ENCODE results near the gene HIPK2. TPM values are rescaled to one million over a fixed set of nuclear protein-coding genes. Genes with fewer than 3 reads are reported as not detected.

HIPK2 gene
- total RNA-seq, 1 experiment from 2014 or later, result 0.17 TPM

DNA sequence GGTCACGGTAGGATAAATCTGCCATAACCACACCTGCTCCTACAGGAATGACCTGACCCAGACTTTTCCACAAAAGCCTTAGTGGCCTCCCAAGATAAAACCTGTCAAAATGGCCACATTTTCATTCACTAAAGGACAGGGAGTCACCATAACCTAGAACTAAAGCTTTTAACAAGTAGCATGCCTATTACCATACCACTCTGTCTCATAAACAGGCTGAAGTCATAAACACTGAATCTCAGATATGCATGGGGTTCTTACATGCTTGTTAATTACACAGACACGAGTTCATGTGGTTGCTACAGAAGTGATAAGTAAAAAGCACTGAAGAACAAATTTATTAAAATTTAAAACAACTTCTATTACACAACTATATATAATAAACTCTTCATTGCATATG, 56.0 kb downstream of the HIPK2 start:
- in situ Hi-C loops (cut with HindIII; ENCODE audit: low sequenced_read_pairs), result no loop called here
- no peak for DNase-seq (ENCODE audit: low spot score)

DNA sequence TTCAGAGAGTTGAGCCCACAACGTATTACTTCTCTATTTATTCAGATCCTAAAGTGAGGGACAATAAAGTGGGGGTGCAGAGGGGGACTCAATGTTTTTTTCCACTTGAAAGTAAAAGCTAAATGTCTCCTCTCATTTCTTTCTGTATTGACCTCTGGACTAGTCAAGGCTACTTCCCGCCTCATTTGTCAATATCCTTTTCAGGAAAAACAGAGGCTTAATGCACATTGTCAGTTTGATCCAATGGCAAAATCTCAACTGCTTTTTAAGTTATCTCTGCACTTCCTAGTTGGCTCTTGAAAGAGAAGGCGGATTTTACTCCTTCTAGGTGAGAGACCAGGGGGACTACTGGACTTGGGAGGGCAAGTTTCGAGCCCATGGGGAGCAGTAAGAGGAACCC, 56.4 kb downstream of the HIPK2 start:
- in situ Hi-C loops (cut with HindIII; ENCODE audit: low sequenced_read_pairs), result no loop called here
- DNase-seq (ENCODE audit: low spot score), result no peak

DNA sequence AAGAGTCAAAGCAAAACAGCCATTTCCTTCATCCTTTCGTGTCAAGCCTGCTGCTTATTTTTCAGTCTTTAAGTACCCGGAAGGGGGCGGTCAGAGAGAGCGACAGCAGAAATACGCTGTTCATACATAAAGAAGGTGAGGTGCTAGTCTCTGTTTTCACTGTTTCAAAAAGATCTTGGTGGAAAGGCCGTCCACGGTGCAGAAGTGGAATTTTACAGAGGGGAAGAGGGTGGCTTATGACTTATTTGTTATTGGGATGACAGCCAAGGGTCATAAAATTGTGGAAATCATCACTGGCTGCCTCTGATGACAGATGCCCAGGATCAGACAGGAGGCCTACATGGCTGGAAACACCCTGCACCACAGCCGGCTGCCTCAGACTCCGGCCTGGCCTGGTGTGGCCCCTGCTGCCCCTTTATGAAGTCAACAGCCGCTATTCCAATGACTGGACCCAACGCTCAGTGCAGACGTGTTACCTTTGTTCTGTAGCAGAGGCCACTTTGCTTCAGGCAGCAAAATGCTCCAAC, 57.0 kb downstream of the HIPK2 start:
- in situ Hi-C loops (cut with HindIII; ENCODE audit: low sequenced_read_pairs), result no loop called here
- no peak for DNase-seq (ENCODE audit: low spot score)

DNA sequence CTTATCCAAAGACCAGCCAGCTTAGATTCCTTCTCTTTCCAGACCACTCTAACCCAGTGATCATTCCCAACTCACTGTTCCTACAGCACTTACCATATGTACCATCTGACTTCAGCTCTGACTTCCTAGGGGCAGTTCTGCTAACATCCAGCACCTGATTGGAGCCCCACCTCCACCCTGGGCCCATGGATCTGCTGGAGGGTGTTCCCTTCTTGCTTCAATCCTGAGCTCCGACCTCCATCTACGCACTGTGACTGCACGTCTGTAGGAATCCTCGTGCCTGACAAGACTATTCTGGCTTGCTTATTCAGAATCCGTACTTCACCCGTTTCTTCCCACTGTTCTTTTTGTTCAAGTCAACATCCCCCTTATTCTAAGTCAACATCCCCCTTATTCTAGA, 57.6 kb downstream of the HIPK2 start:
- DNase-seq (ENCODE audit: low spot score), result no peak
- in situ Hi-C loops (cut with HindIII; ENCODE audit: low sequenced_read_pairs), result no loop called here

DNA sequence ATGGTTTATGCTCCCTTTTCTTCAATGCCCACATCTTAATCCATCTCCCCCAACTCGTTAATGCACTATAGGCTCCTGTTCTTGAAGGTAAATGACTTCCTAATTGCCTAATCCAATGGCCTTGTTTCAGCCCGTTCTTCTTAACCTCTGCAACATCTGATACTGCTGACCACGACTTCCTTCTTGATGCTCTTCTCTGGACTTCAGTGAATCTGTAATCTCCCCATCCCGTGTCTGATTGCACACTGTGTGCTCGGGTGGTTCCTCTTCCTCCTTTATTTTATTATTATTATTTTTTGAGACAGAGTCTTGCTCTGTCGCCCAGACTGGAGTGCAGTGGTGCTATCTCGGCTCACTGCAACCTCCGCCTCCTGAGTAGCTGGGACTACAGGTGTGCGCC, 58.9 kb downstream of the HIPK2 start:
- no peak for DNase-seq (ENCODE audit: low spot score)
- in situ Hi-C loops (cut with HindIII; ENCODE audit: low sequenced_read_pairs), result no loop called here

DNA sequence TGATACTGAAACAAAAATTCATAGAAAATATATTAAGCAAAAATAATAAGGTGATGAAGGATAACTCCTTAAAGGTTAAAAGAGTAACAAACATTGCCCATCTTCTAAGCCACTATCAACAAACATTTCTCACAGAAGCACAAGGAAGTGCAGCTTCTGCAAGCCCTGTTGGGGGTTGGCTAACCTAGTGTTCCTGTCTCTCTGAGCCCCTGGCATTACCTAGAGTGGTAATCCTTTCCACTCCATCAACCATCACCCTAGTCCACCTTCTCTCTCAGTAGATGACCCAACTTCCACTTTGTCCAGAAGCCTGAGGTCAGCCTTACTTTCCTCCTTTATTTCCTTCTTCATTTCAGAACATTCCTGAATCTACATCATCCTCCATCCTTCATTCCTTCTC, 59.7 kb downstream of the HIPK2 start:
- DNase-seq (ENCODE audit: low spot score), result no peak
- in situ Hi-C loops (cut with HindIII; ENCODE audit: low sequenced_read_pairs), result no loop called here

DNA sequence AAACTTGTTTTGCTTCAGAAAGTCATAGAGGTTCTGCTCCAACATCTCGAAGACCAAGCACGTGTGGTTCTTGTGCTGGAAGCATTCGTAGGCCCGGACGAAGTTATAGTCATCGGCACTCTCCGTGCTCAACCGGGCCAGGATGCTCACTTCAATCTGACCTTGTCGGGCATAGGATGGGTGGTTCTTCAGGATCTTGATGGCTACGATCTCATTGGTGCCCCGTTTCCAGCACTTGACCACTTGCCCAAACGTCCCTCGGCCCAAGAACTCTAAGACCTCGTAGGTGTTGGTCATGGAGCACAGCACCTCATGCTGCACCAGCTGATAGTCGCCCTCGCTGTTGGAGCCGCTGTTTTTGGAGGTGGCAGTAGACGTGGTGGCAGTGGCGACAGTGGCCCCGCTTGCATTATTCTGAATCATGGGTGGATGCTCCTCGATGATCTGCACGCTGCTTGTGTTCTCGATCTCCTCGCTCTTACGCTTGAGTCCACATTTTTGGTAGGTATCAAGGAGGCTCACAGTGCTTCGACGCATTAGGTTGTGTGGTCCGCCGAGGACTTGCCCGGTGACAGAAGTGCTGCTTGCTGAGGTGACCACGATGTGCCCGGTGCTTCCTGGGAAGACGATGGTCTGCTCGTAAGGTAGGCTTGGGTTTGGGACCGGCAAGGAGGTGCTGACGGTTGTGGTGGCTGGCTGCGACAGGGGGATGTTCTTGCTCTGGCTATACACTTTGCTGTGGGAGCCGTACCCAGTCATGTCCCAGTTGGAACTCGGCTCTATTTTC, 61.4 kb downstream of the HIPK2 start:
- in situ Hi-C loops (cut with HindIII; ENCODE audit: low sequenced_read_pairs), result no loop called here
- DNase-seq (ENCODE audit: low spot score), result no peak

DNA sequence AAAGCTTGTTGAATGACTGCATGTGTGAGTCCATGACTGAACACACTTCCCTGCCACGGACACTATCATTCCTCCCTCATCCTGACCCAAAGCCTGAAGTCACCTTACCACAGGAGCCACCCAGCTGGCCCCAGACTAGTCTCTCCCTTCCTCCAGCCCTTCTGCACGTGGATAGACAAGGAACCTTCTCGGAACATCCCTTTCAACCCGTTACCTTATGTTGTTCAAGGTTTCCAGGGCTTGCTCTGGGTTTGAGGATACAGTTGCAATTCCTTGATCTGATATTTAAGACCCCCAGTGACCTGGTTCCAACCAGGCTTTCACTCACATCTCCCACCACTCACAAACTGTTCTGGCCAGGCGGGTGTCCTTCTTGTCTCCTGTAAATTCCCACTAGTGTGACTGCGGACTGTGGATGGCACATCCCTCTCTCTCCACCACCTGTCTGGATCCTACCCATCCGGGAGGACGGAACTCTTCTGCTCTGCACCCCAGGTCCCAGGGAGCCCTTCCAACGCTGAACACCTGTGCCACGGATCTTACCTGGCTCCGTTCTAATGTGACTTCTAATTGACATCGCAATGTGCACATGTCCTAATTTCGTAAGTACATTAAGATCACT, 62.5 kb downstream of the HIPK2 start:
- in situ Hi-C loops (cut with HindIII; ENCODE audit: low sequenced_read_pairs), result no loop called here
- DNase-seq (ENCODE audit: low spot score), result no peak

DNA sequence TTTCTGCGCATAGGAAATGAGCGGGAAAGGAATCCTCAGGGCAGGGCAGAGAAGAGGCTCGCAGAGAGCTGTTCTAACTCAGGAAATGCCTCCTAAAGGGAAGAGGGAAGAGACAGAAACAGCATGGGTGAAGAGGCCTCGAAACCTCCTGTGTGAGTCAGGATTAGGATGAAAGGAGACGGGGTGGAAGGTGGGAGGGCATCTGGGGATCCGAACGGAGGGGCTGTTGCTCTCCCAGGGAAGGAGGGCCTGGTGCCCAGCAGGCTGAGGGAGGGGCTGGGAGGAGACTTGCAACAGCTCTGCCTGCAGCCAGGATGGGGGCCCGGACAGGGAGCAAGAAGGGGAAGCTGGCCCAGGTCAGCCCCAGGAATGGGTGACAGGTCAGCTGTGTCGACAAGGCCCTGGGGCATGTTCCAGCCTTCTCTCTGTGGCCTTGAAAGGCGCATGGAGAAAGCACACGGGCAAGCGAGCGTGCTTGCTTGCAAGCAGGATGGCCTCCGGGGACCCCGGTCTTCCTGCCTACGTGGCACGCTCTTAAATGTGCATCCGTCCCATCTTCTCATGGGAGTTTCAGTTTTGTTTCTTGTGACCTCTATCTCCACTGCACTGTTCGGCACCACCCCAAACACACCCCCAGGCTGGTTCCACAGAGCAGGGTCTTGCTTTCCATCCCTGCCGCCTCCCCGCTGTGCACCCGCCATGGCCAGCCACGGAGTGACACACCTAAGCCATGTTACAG, 63.5 kb downstream of the HIPK2 start:
- no peak for DNase-seq (ENCODE audit: low spot score)
- in situ Hi-C loops (cut with HindIII; ENCODE audit: low sequenced_read_pairs), result no loop called here

DNA sequence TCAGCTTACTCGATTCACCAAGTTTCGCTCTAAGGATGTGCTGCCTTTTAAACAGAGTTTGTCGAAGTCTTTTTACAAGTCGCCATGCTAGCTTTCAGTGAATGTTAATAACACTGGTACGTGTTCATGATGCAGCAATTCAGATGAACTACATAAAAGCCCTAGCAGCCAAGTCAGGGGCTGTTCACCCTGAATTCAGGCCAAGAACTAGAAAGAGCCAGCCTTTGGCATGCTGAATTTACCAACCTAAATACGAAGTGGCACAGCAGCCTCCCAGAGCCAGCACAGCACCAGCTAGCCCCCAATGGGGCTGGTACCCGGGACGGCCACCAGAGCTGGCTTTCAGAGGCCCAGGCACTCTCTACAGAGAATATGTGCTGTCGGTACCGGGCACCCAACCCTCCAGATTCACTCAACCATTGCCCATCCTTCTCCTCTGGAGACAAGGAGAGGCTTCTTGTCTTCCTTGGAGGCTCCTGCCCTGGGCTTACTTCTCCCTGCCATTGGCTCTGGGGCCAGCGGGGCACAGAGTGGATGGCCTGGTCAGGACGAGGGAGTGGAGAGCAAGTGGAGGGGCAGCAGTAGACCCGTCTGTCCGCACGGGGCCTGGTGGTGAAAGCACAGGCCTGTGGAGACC, 64.2 kb downstream of the HIPK2 start:
- in situ Hi-C loops (cut with HindIII; ENCODE audit: low sequenced_read_pairs), result no loop called here

DNA sequence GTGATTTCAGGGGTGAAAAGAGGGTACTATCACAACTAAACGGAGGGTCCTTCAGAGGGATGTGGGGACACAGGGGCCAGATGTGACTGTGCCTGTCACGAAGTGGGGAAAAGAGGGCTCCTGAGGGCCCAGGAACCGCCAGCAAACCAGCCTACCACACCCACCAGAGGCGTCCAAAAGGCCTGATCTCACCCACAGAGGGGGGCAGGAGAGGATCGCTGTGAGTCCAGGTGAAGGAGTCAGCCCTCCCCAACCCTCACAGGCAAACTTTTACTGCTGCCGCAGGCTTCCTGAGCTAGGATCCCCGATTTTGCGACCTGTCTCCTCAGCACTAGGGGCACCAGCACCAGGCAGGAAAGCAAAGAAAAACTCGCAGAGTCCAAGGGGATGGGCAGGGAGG, 64.7 kb downstream of the HIPK2 start:
- no peak for DNase-seq (ENCODE audit: low spot score)
- in situ Hi-C loops (cut with HindIII; ENCODE audit: low sequenced_read_pairs), result no loop called here

More for the DNA sequence above, 64.2 kb downstream of the HIPK2 start:
- DNase-seq (ENCODE audit: low spot score), result no peak

DNA sequence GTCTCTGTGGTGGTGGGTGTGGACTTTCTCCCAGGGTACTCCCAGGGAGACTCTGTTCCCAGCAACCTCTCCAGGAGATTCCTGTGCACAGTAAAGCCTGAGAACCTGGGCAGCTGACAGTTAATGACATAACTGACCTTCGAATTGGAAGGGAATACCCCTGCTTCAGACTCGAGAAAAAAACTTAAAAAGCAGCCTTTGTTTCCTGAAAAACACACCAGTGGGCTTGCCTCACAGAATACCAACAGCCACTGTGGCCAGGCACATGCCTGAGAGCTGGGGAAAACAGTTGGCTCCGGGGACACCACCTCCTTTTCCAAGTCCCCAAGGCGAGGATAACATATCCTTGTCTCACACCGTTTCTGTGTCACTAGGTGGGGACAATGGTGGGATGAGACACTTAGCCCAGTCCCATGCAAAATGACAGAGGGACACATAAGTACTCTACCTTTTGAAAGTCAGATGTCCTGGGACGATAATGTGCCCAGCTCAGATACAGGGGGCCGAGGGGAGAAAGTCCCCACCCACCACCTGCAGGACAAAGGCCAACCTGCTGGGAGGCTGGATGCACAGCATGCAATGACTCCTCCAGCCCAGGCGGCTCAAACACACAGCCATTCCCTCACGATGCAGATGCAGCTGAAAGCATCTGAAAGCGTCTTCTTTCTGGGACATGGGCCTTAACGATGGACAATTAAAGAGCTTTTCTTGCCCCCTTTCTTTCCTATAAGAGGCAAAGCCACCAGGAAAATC, 65.6 kb downstream of the HIPK2 start:
- no peak for DNase-seq (ENCODE audit: low spot score)
- in situ Hi-C loops (cut with HindIII; ENCODE audit: low sequenced_read_pairs), result no loop called here

DNA sequence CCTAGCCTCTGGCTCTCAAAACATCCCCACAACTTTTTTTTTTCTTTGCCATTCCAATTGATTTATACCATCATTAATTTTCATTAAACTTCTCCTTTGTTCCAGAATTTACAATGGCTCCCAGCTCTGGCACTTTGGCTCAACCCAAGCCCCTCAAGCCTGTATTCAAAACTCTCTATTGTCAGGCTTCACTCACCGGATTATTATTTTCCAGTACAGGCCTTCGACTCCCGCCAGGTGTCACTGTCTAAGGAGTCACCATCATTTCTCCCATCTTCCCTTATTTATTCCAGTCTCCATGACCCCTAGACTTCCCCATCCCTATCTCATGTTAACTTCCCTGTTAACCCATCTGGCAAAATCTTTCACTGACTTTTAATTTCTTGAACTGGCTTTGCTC, 67.8 kb downstream of the HIPK2 start:
- in situ Hi-C loops (cut with HindIII; ENCODE audit: low sequenced_read_pairs), result no loop called here
- no peak for DNase-seq (ENCODE audit: low spot score)

DNA sequence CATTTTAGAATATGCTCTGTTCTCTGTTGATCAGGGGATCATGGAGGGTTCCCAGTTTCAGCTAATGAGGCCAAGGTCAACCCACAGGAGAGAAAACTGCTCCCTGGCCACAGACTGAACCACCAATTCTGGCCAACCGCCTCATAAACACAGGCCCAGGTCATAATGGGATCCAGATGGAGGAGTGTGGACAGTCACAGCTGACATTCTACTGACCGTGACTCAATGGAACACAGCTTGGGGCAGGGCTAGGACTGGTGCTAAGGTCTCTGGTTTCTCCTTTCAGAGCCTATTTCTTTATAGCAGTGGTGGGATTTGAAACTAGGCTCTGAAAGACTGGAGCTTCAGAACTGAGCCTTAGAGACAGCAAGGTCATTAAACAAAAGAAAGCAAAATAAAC, 68.3 kb downstream of the HIPK2 start:
- DNase-seq (ENCODE audit: low spot score), result no peak

DNA sequence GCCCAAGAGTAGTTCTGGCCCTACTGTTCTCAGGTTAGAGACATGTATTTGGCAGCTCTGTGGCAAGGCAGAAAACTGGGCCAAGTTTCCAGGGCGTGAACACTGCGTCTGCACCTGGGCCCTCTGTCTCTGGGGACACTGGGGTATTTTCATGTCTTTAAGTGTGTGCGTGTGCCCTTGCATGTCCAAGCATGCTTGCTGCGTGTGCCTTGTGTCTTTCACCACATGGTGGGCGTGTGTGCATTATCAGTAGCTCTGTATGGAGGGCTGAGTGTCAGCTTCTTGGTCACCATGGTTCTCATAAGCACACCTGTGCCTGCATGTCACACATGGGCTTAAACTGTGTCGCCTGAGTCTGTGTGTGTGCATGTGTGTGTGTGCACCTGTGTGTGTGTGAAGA, 69.3 kb downstream of the HIPK2 start:
- in situ Hi-C loops (cut with HindIII; ENCODE audit: low sequenced_read_pairs), result no loop called here
- DNase-seq (ENCODE audit: low spot score), result no peak

More for the DNA sequence above, 68.3 kb downstream of the HIPK2 start:
- in situ Hi-C loops (cut with HindIII; ENCODE audit: low sequenced_read_pairs), result no loop called here

DNA sequence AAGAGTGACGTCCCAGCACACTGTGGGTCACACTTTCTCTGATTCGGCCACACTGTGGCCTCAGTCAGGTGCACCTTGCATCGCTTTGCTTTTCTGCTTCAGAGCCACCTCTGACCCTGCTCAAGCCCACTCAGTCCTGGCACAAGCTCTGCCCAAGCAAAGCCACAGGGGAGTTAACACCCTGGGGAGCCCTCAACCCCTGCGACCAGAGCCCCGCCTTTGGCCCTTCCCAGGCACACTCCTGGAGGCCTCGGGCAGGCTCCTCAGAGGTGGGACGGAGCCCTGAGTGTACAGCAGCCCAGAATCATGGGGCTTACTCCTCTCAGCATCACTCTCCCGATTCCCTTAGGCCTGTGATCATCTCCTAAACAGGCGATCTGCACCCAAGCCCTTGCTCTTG, 71.0 kb downstream of the HIPK2 start:
- in situ Hi-C loops (cut with HindIII; ENCODE audit: low sequenced_read_pairs), result no loop called here
- DNase-seq (ENCODE audit: low spot score), result no peak

DNA sequence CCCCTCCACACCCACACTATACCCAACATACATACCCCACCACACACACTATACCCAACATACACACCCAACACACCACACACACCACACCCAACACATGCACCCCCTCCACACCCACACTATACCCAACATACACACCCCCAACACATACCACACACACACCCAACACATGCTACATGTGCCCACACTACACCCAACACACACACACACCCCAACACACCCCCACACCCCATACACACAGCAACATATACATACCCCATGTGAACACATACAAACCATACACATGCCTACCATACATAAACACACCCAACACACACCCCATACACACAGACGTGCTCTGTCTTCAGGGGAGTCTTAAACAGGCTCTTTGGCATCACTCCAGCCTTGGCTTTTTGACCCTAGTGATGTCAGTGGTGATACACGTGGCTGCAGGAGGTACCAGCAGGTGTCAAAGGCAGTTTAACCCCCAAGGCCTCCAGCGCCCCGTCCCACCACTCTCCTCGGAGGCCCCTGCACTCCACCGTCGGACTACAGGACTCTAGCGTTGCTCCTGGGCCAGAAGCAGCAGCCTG, 73.4 kb downstream of the HIPK2 start:
- in situ Hi-C loops (cut with HindIII; ENCODE audit: low sequenced_read_pairs), result no loop called here

DNA sequence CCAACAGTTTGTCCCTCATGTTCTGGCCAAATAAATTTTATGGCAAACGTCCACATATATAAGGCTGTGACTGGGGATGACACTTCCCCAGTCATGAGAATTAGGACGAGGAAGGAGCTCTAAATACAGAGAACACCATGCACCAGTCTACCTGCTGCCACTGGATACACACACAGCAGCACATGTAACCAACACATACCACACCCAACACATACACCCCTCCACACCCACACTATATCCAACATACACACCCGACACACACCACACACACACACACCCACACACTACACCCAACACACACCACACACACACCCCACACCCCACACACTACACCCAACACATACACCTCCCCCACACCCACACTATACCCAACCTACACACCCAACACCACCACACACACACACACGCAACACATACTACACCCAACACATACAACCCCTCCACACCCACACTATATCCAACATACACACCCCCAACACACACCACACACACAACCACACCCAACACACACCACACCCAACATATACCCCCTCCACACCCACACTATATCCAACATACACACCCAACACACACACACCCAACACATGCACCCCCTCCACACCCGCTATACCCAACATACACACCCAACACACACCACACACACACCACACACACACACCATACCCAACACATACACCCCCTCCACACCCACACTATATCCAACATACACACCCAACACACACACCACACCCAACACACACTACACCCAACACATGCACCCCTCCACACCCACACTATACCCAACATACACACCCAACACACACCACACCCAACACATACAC, 74.1 kb downstream of the HIPK2 start:
- DNase-seq (ENCODE audit: low spot score), result no peak
- in situ Hi-C loops (cut with HindIII; ENCODE audit: low sequenced_read_pairs), result no loop called here

More for the DNA sequence above, 73.4 kb downstream of the HIPK2 start:
- DNase-seq (ENCODE audit: low spot score), result no peak

Measured in G401 (cell line).